ENCODE data around the gene ASTN2. TPM values are rescaled to one million over a fixed set of nuclear protein-coding genes. Genes with fewer than 3 reads are reported as not detected.

The ASTN2 gene
- total and polyA plus RNA-seq, 7 experiments from 2014 or later = 2.2 to 5.3 (median 4.0) TPM

- H3K4me3 ChIP-seq (ENCODE audit: low read length) = no peak overlapping the region
- no peaks in the 10 kb centered on the region for H3K4me1 Mint-ChIP-seq
- CTCF ChIA-PET = no interaction called here
- intact Hi-C loops (cut with micrococcal nuclease) = no loop called here
- no peaks in the 10 kb centered on the region for H3K9me3 ChIP-seq (ENCODE audit: control insufficient read depth in 2 of 3, low read length in 3 of 3)
- no peak overlapping the region for H3K27ac ChIP-seq (ENCODE audit: low read depth, low read length)
- no peak overlapping the region for H3K4me3 Mint-ChIP-seq
- ATAC-seq (no peak), DNase-seq (no peak)
- peaks cover 0 to 9% (median 6%) of the 10 kb centered on the region in 5 donors for H3K27me3 Mint-ChIP-seq
- peaks cover 0 to 7% (median 0%) of the 10 kb centered on the region in 11 donors for H3K9me3 Mint-ChIP-seq
- no peaks in the 10 kb centered on the region for H3K4me1 ChIP-seq (ENCODE audit: control insufficient read depth in 2 of 2, insufficient read depth in 2 of 2, low read length in 2 of 2)
- POLR2A ChIA-PET = no interaction called here
- no peaks in the 10 kb centered on the region for H3K36me3 Mint-ChIP-seq
- H3K36me3 ChIP-seq (ENCODE audit: control insufficient read depth in 2 of 3, insufficient read depth in 3 of 3, low read length in 3 of 3) = no peaks in the 10 kb centered on the region
- H3K27me3 ChIP-seq (ENCODE audit: control insufficient read depth in 2 of 2, insufficient read depth in 2 of 2, low read length in 2 of 2) = no peaks in the 10 kb centered on the region
- H3K27ac Mint-ChIP-seq = no peak overlapping the region
These were observed 107.2 kb downstream of the ASTN2 start for GRCh38 chr9:117307701-117308100.

GRCh38 chr9:117306032-117306431 lies 108.8 kb downstream of the ASTN2 start:
- POLR2A ChIA-PET = no interaction called here
- DNase-seq (no peak), ATAC-seq (no peak)
- H3K9me3 Mint-ChIP-seq = peaks cover 0 to 7% (median 1%) of the 10 kb centered on the region in 11 donors
- Histone ChIP-seq H3K4me1 (ENCODE audit: control insufficient read depth in 2 of 2, insufficient read depth in 2 of 2, low read length in 2 of 2) (no peaks in the 10 kb centered on the region), H3K27me3 (ENCODE audit: control insufficient read depth in 2 of 2, insufficient read depth in 2 of 2, low read length in 2 of 2) (no peaks in the 10 kb centered on the region), H3K27ac (ENCODE audit: low read depth, low read length) (no peak overlapping the region), H3K4me3 (ENCODE audit: low read length) (no peak overlapping the region), H3K9me3 (ENCODE audit: control insufficient read depth in 2 of 3, low read length in 3 of 3) (no peaks in the 10 kb centered on the region), H3K36me3 (ENCODE audit: control insufficient read depth in 2 of 3, insufficient read depth in 3 of 3, low read length in 3 of 3) (no peaks in the 10 kb centered on the region)
- H3K27ac Mint-ChIP-seq = no peak overlapping the region
- no peak overlapping the region for H3K4me3 Mint-ChIP-seq
- CTCF ChIA-PET = no interaction called here
- H3K27me3 Mint-ChIP-seq = peaks cover 0 to 6% (median under 1%) of the 10 kb centered on the region in 5 donors
- H3K4me1 Mint-ChIP-seq = no peaks in the 10 kb centered on the region
- intact Hi-C loops (cut with micrococcal nuclease) = no loop called here
- H3K36me3 Mint-ChIP-seq = no peaks in the 10 kb centered on the region

- Mint-ChIP-seq H3K4me1 (no peaks in the 10 kb centered on the region), H3K27ac (no peak overlapping the region), H3K4me3 (no peak overlapping the region), H3K36me3 (no peaks in the 10 kb centered on the region), H3K27me3 (peaks cover 0 to 6% (median 0%) of the 10 kb centered on the region in 5 donors), H3K9me3 (peaks cover 0 to 7% (median 0%) of the 10 kb centered on the region in 11 donors)
- no peaks in the 10 kb centered on the region for H3K9me3 ChIP-seq (ENCODE audit: control insufficient read depth in 2 of 3, low read length in 3 of 3)
- no peaks in the 10 kb centered on the region for H3K27me3 ChIP-seq (ENCODE audit: control insufficient read depth in 2 of 2, insufficient read depth in 2 of 2, low read length in 2 of 2)
- intact Hi-C loops (cut with micrococcal nuclease) = no loop called here
- ChIA-PET CTCF (no interaction called here), POLR2A (no interaction called here)
- H3K36me3 ChIP-seq (ENCODE audit: control insufficient read depth in 2 of 3, insufficient read depth in 3 of 3, low read length in 3 of 3) = no peaks in the 10 kb centered on the region
- DNase-seq (no peak), ATAC-seq (no peak)
- H3K27ac ChIP-seq (ENCODE audit: low read depth, low read length) = no peak overlapping the region
- no peaks in the 10 kb centered on the region for H3K4me1 ChIP-seq (ENCODE audit: control insufficient read depth in 2 of 2, insufficient read depth in 2 of 2, low read length in 2 of 2)
- H3K4me3 ChIP-seq (ENCODE audit: low read length) = no peak overlapping the region
These were observed 109.4 kb downstream of the ASTN2 start for GRCh38 chr9:117305454-117305853.

- no peaks in the 10 kb centered on the region for H3K4me1 ChIP-seq (ENCODE audit: control insufficient read depth in 2 of 2, insufficient read depth in 2 of 2, low read length in 2 of 2)
- no peaks in the 10 kb centered on the region for H3K9me3 ChIP-seq (ENCODE audit: control insufficient read depth in 2 of 3, low read length in 3 of 3)
- no peak overlapping the region for H3K27ac ChIP-seq (ENCODE audit: low read depth, low read length)
- peaks cover 0 to 7% (median 0%) of the 10 kb centered on the region in 11 donors for H3K9me3 Mint-ChIP-seq
- peaks cover 0 to 6% (median 0%) of the 10 kb centered on the region in 5 donors for H3K27me3 Mint-ChIP-seq
- H3K36me3 Mint-ChIP-seq = no peaks in the 10 kb centered on the region
- no peak for ATAC-seq
- no peaks in the 10 kb centered on the region for H3K36me3 ChIP-seq (ENCODE audit: control insufficient read depth in 2 of 3, insufficient read depth in 3 of 3, low read length in 3 of 3)
- H3K27ac Mint-ChIP-seq = no peak overlapping the region
- ChIA-PET CTCF (no interaction called here), POLR2A (no interaction called here)
- H3K4me3 Mint-ChIP-seq = no peak overlapping the region
- no peak for DNase-seq
- no peaks in the 10 kb centered on the region for H3K4me1 Mint-ChIP-seq
- H3K27me3 ChIP-seq (ENCODE audit: control insufficient read depth in 2 of 2, insufficient read depth in 2 of 2, low read length in 2 of 2) = no peaks in the 10 kb centered on the region
- intact Hi-C loops (cut with micrococcal nuclease) = no loop called here
- no peak overlapping the region for H3K4me3 ChIP-seq (ENCODE audit: low read length)
These were observed 110.3 kb downstream of the ASTN2 start for GRCh38 chr9:117304549-117304948.

- H3K27me3 Mint-ChIP-seq = peaks cover 0 to 6% (median 0%) of the 10 kb centered on the region in 5 donors
- H3K4me1 ChIP-seq (ENCODE audit: control insufficient read depth in 2 of 2, insufficient read depth in 2 of 2, low read length in 2 of 2) = no peaks in the 10 kb centered on the region
- POLR2A ChIA-PET = no interaction called here
- no peak for ATAC-seq
- H3K36me3 ChIP-seq (ENCODE audit: control insufficient read depth in 2 of 3, insufficient read depth in 3 of 3, low read length in 3 of 3) = no peaks in the 10 kb centered on the region
- H3K4me1 Mint-ChIP-seq = no peaks in the 10 kb centered on the region
- H3K36me3 Mint-ChIP-seq = no peaks in the 10 kb centered on the region
- H3K9me3 Mint-ChIP-seq = peaks cover 0 to 7% (median 0%) of the 10 kb centered on the region in 11 donors
- CTCF ChIA-PET = no interaction called here
- H3K9me3 ChIP-seq (ENCODE audit: control insufficient read depth in 2 of 3, low read length in 3 of 3) = no peaks in the 10 kb centered on the region
- H3K27me3 ChIP-seq (ENCODE audit: control insufficient read depth in 2 of 2, insufficient read depth in 2 of 2, low read length in 2 of 2) = no peaks in the 10 kb centered on the region
- no peak overlapping the region for H3K27ac ChIP-seq (ENCODE audit: low read depth, low read length)
- intact Hi-C loops (cut with micrococcal nuclease) = no loop called here
- DNase-seq = no peak
- no peak overlapping the region for H3K27ac Mint-ChIP-seq
- H3K4me3 Mint-ChIP-seq = no peak overlapping the region
- H3K4me3 ChIP-seq (ENCODE audit: low read length) = no peak overlapping the region
These were observed 111.1 kb downstream of the ASTN2 start for GRCh38 chr9:117303643-117304230.

- Histone ChIP-seq H3K36me3 (ENCODE audit: control insufficient read depth in 2 of 3, insufficient read depth in 3 of 3, low read length in 3 of 3) (no peaks in the 10 kb centered on the region), H3K4me1 (ENCODE audit: control insufficient read depth in 2 of 2, insufficient read depth in 2 of 2, low read length in 2 of 2) (no peaks in the 10 kb centered on the region), H3K27me3 (ENCODE audit: control insufficient read depth in 2 of 2, insufficient read depth in 2 of 2, low read length in 2 of 2) (no peaks in the 10 kb centered on the region), H3K9me3 (ENCODE audit: control insufficient read depth in 2 of 3, low read length in 3 of 3) (no peaks in the 10 kb centered on the region), H3K27ac (ENCODE audit: low read depth, low read length) (no peak overlapping the region), H3K4me3 (ENCODE audit: low read length) (no peak overlapping the region)
- Mint-ChIP-seq H3K27ac (no peak overlapping the region), H3K4me3 (no peak overlapping the region), H3K27me3 (peaks cover 0 to 3% (median 0%) of the 10 kb centered on the region in 5 donors), H3K4me1 (no peaks in the 10 kb centered on the region), H3K36me3 (no peaks in the 10 kb centered on the region), H3K9me3 (peaks cover 0 to 9% (median 0%) of the 10 kb centered on the region in 11 donors)
- no peak for ATAC-seq
- DNase-seq = no peak
- CTCF ChIA-PET = no interaction called here
- intact Hi-C loops (cut with micrococcal nuclease) = no loop called here
- POLR2A ChIA-PET = no interaction called here
These were observed 112.4 kb downstream of the ASTN2 start for GRCh38 chr9:117302487-117302886.

- Histone ChIP-seq H3K36me3 (ENCODE audit: control insufficient read depth in 2 of 3, insufficient read depth in 3 of 3, low read length in 3 of 3) (no peaks in the 10 kb centered on the region), H3K27ac (ENCODE audit: low read depth, low read length) (no peak overlapping the region), H3K4me3 (ENCODE audit: low read length) (no peak overlapping the region), H3K9me3 (ENCODE audit: control insufficient read depth in 2 of 3, low read length in 3 of 3) (no peaks in the 10 kb centered on the region), H3K27me3 (ENCODE audit: control insufficient read depth in 2 of 2, insufficient read depth in 2 of 2, low read length in 2 of 2) (no peaks in the 10 kb centered on the region), H3K4me1 (ENCODE audit: control insufficient read depth in 2 of 2, insufficient read depth in 2 of 2, low read length in 2 of 2) (no peaks in the 10 kb centered on the region)
- H3K27ac Mint-ChIP-seq = no peak overlapping the region
- H3K9me3 Mint-ChIP-seq = peaks cover 0 to 10% (median 3%) of the 10 kb centered on the region in 11 donors
- no peak for ATAC-seq
- intact Hi-C loops (cut with micrococcal nuclease) = no loop called here
- peaks cover 0 to 3% (median 0%) of the 10 kb centered on the region in 5 donors for H3K27me3 Mint-ChIP-seq
- no peaks in the 10 kb centered on the region for H3K4me1 Mint-ChIP-seq
- ChIA-PET CTCF (no interaction called here), POLR2A (no interaction called here)
- no peak overlapping the region for H3K4me3 Mint-ChIP-seq
- no peak for DNase-seq
- no peaks in the 10 kb centered on the region for H3K36me3 Mint-ChIP-seq
These were observed 114.3 kb downstream of the ASTN2 start for GRCh38 chr9:117300371-117301110.
